Duodenal mucosa (tissue), 2 donors: ENCODE data around the gene ZFP36L2.

ENCODE experiments used
- H3K27ac ChIP-seq: one replicate; pipeline ENCODE4 v1.7.0; 2013; ENCODE audit warnings: low read depth, low read length
- H3K27me3 ChIP-seq, 2 donors: one replicate each; pipeline ENCODE4 v1.7.0; 2013; ENCODE audit warnings: low read length in 2 of 2, control low read depth in 1 of 2; ENCODE audit not compliant: insufficient read depth in 2 of 2, control insufficient read depth in 1 of 2
- H3K36me3 ChIP-seq, 2 donors: one replicate each; pipeline ENCODE4 v1.7.0; 2013; ENCODE audit warnings: low read length in 2 of 2, control low read depth in 1 of 2; ENCODE audit not compliant: insufficient read depth in 2 of 2, control insufficient read depth in 1 of 2
- H3K4me1 ChIP-seq, 2 donors: one replicate each; pipeline ENCODE4 v1.7.0; 2013; ENCODE audit warnings: low read length in 2 of 2, control low read depth in 1 of 2; ENCODE audit not compliant: insufficient read depth in 2 of 2, control insufficient read depth in 1 of 2
- H3K4me3 ChIP-seq, 2 donors: one replicate each; pipeline ENCODE4 v1.7.0; 2013; ENCODE audit warnings: low read length in 2 of 2, low read depth in 1 of 2
- H3K9ac ChIP-seq, 2 donors: one replicate each; pipeline ENCODE4 v1.7.0; 2013; ENCODE audit warnings: low read length in 2 of 2, low read depth in 1 of 2
- H3K9me3 ChIP-seq, 2 donors: one replicate each; pipeline ENCODE4 v1.7.0; 2013; ENCODE audit warnings: low read length in 2 of 2, control low read depth in 1 of 2; ENCODE audit not compliant: control insufficient read depth in 1 of 2

ZFP36L2 gene

GRCh38 chr2:43226558-43226954 lies at the start of gene ZFP36L2:
Gene ZFP36L2, minus strand, starts transcription at chr2:43226606. Its CDS starts 291 bp downstream, at chr2:43226315.
- Histone ChIP-seq H3K4me1 (peaks cover 25 to 29% of the 10 kb centered on the region in 2 donors), H3K4me3 (peak within 1 kb of the TSS; percentile 91 to 97), H3K27ac (peak within 1 kb of the TSS; percentile 99), H3K9ac (peak within 1 kb of the TSS; percentile 79 to 97), H3K36me3 (peaks cover 27 to 37% of the 10 kb centered on the region in 2 donors), H3K9me3 (no peaks in the 10 kb centered on the region), H3K27me3 (no peaks in the 10 kb centered on the region)

GRCh38 chr2:43274721-43275120 lies 48.3 kb upstream of the ZFP36L2 start:
- Histone ChIP-seq H3K36me3 (peaks cover 2 to 16% of the 10 kb centered on the region in 2 donors), H3K27me3 (no peaks in the 10 kb centered on the region), H3K4me1 (peaks cover 17 to 25% of the 10 kb centered on the region in 2 donors), H3K9me3 (no peaks in the 10 kb centered on the region), H3K27ac (no peak overlapping the region), H3K4me3 (no peak overlapping the region), H3K9ac (no peak overlapping the region)

- no peak overlapping the region for H3K9ac ChIP-seq
- peaks cover 24 to 32% of the 10 kb centered on the region in 2 donors for H3K4me1 ChIP-seq
- H3K36me3 ChIP-seq = peaks cover 0 to 12% of the 10 kb centered on the region in 2 donors
- no peak overlapping the region for H3K4me3 ChIP-seq
- no peaks in the 10 kb centered on the region for H3K9me3 ChIP-seq
- no peak overlapping the region for H3K27ac ChIP-seq
- no peaks in the 10 kb centered on the region for H3K27me3 ChIP-seq
Observed at GRCh38 chr2:43274055-43274454, 47.6 kb upstream of the ZFP36L2 start.

- Histone ChIP-seq H3K4me1 (peaks cover 29 to 37% of the 10 kb centered on the region in 2 donors), H3K27ac (no peak overlapping the region), H3K4me3 (no peak overlapping the region), H3K9me3 (no peaks in the 10 kb centered on the region), H3K27me3 (no peaks in the 10 kb centered on the region), H3K9ac (no peak overlapping the region), H3K36me3 (peaks cover 3 to 10% of the 10 kb centered on the region in 2 donors)
Observed at GRCh38 chr2:43273529-43273928, 47.1 kb upstream of the ZFP36L2 start.

DNA sequence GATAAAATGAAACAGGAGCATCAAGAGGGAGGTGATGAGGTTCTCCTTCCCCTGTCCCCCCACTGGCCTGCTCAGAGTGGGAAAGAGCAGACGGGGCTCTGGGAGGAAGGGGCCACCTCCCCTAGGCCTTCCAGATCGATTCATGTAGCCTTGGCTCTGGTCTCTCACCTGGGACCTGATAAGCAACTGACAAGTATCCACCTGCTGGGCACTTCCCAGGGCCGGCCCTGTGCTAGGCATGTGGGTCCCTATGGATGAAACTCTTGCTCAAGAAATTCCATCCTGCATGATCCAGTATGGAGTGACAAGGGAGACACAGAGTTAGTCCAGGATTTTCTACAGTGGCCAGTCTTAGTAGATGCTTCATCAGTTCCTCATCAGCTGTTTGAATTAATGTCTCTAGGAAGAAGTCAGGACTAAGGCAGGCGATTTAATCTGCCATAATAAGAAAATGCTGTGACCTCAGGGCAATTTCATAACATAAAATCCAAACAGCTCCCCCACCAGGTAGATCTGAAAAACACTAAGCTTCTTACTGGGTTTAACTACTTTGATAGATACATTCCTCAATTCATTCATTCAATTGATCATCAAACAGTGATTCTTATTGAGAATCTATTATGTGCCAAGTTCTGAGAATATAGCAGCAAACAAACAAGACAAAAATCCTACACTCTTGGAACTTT lies 44.7 kb upstream of the ZFP36L2 start:
- no peak overlapping the region for H3K9ac ChIP-seq
- H3K4me1 ChIP-seq = peaks cover 17 to 23% of the 10 kb centered on the region in 2 donors
- H3K27ac ChIP-seq = no peak overlapping the region
- H3K27me3 ChIP-seq = no peaks in the 10 kb centered on the region
- H3K4me3 ChIP-seq = no peak overlapping the region
- H3K36me3 ChIP-seq = peaks cover 3 to 10% of the 10 kb centered on the region in 2 donors
- H3K9me3 ChIP-seq = no peaks in the 10 kb centered on the region

GRCh38 chr2:43270461-43270860 lies 44.1 kb upstream of the ZFP36L2 start:
- H3K4me3 ChIP-seq = no peak overlapping the region
- no peaks in the 10 kb centered on the region for H3K9me3 ChIP-seq
- no peaks in the 10 kb centered on the region for H3K27me3 ChIP-seq
- peaks cover 3 to 10% of the 10 kb centered on the region in 2 donors for H3K36me3 ChIP-seq
- peaks cover 13 to 18% of the 10 kb centered on the region in 2 donors for H3K4me1 ChIP-seq
- no peak overlapping the region for H3K27ac ChIP-seq
- H3K9ac ChIP-seq = no peak overlapping the region

DNA sequence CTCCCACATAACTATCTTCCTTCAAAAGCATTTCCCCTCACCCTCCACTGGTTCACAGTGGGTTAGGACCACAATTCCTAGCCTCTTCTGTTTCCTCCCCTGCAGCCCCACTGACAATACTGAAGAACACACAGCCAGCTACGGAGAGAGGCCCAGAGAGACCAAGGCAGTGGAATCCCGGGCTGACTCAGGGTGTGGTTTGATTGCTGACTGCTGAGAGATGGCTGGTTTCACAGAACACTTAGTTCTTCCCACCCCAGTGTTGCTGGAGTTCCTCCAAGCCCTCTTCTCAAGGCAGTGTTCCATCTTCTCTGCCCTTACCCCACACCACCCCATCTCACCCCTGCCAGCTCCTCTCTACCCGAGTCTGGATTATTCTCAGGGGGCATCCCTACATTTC lies 43.3 kb upstream of the ZFP36L2 start:
- peaks cover 3 to 10% of the 10 kb centered on the region in 2 donors for H3K36me3 ChIP-seq
- H3K4me1 ChIP-seq = peaks cover 13 to 18% of the 10 kb centered on the region in 2 donors
- H3K27ac ChIP-seq = no peak overlapping the region
- H3K9ac ChIP-seq = no peak overlapping the region
- no peaks in the 10 kb centered on the region for H3K9me3 ChIP-seq
- no peaks in the 10 kb centered on the region for H3K27me3 ChIP-seq
- no peak overlapping the region for H3K4me3 ChIP-seq

DNA sequence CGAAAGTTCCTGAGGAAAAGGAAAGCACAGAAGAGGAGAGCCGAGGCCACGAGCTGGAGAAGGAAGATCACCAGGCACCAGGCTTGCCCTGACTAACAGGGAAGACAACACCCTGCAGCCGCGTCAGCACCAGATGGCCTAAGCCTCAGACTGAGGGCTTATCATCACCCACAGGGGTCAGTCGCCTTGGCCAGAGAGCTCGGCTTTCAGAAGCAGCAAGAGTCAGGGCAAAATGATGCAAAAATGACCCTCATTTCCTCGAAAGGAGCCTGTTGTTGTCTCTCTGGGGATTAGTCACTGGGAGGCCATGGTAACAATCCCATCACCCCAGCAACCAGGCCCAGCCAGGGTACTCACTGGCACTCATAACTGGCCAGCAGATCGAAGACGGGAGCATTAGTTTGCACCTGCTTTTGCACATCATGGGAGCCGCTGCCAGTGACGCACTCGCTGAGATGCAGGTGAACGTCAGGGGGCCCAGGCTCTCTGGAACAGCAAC lies 42.7 kb upstream of the ZFP36L2 start:
- Histone ChIP-seq H3K27ac (peak overlapping the region; percentile 68), H3K4me3 (no peak overlapping the region), H3K9me3 (no peaks in the 10 kb centered on the region), H3K4me1 (peaks cover 13 to 18% of the 10 kb centered on the region in 2 donors), H3K27me3 (no peaks in the 10 kb centered on the region), H3K9ac (peak overlapping the region in 1 of 2 donors; percentile 3), H3K36me3 (peaks cover 3 to 13% of the 10 kb centered on the region in 2 donors)

- H3K9ac ChIP-seq = peak overlapping the region in 1 of 2 donors; percentile 6
- peak overlapping the region; percentile 68 for H3K27ac ChIP-seq
- H3K4me1 ChIP-seq = peaks cover 13 to 18% of the 10 kb centered on the region in 2 donors
- H3K27me3 ChIP-seq = no peaks in the 10 kb centered on the region
- no peaks in the 10 kb centered on the region for H3K9me3 ChIP-seq
- peaks cover 3 to 13% of the 10 kb centered on the region in 2 donors for H3K36me3 ChIP-seq
- no peak overlapping the region for H3K4me3 ChIP-seq
Observed at GRCh38 chr2:43268066-43268953, 41.9 kb upstream of the ZFP36L2 start.

- Histone ChIP-seq H3K36me3 (peaks cover 3 to 13% of the 10 kb centered on the region in 2 donors), H3K27ac (no peak overlapping the region), H3K4me3 (no peak overlapping the region), H3K9ac (no peak overlapping the region), H3K27me3 (no peaks in the 10 kb centered on the region), H3K4me1 (peaks cover 13 to 18% of the 10 kb centered on the region in 2 donors), H3K9me3 (no peaks in the 10 kb centered on the region)
Observed at GRCh38 chr2:43267381-43267780, 41.0 kb upstream of the ZFP36L2 start.
